Muscle of back (tissue), 13 donors: ENCODE measurements around the gene TMEM272. TPM values are rescaled to one million over a fixed set of nuclear protein-coding genes. Genes with fewer than 3 reads are reported as not detected.
A peak's percentile ranks its signal among the peaks of the same experiment; 100 is the strongest.

ENCODE experiments used
- DNase-seq, 3 donors: peaks; one replicate each; pipeline versions ENCODE4 v3.0.0 to v3.0.0-alpha.2; 2013
- long read RNA-seq, 9 donors: transcript quantifications; one replicate each; lab custom pipeline, GENCODE V29; 2026
- polyA plus RNA-seq, 10 donors: library from polyadenylated mRNA; unstranded; fragments of 120-200 nt; gene quantifications; one replicate each; pipeline ENCODE4 v1.2.1, GENCODE V29; 2013; ENCODE audit not compliant: insufficient read length in 10 of 10

Gene TMEM272, protein sequence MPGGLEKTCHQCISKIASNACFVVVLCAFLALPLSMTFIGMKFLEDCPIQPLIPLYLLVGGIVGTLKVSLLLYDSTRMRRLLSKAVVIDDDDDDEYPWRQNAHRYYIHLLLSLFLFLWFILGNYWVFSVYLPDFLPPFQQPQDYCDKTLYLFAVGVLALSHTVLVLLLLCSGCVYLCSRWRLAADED
- under 1 TPM; 0.11 to 0.96 (median 0.19) TPM for polyA plus RNA-seq
- long read RNA-seq, donor 1, result 0 reads
- long read RNA-seq, donor 2, result 0 reads
- long read RNA-seq, donor 3, result 0 reads
- long read RNA-seq, donor 4, result 0 reads
- long read RNA-seq, donor 5, result 0 reads
- long read RNA-seq, donor 6, result 0 reads
- long read RNA-seq, donor 7, result 0 reads
- long read RNA-seq, donor 8, result 0 reads
- long read RNA-seq, donor 9, result 0 reads

- DNase-seq, result peak in 2 of 3 donors; percentile 20 to 28
Measured at GRCh38 chr13:51844862-51845573, at the start of gene TMEM272. TSS of gene TMEM272 (minus strand) at chr13:51845177. CDS start at chr13:51838530, 6,647 bp downstream.

- no peak for DNase-seq
Measured at GRCh38 chr13:51894239-51894638, 49.3 kb upstream of the TMEM272 start.

- no peak for DNase-seq
Measured at GRCh38 chr13:51892657-51893056, 47.7 kb upstream of the TMEM272 start.

DNA sequence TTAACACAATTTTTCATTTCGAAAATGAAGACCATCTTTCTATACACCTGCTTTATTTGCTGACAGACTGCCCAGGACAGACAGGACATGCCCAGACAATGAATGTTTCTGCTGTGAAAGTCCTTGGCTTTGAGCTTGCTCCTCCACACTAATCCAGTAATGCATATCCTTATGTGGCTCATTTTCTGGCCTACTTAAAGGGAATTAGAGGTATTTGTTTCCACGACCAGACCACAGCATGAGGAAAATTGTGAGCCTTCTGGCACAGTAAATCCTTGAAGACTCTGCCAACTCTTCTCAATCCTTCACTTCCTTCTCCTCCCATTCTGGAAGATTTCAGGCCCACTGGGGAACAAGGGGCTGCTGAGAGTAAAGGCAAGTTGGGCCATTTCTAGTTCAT, 42.5 kb upstream of the TMEM272 start:
- DNase-seq, result peak in 1 of 3 donors; percentile 26

DNA sequence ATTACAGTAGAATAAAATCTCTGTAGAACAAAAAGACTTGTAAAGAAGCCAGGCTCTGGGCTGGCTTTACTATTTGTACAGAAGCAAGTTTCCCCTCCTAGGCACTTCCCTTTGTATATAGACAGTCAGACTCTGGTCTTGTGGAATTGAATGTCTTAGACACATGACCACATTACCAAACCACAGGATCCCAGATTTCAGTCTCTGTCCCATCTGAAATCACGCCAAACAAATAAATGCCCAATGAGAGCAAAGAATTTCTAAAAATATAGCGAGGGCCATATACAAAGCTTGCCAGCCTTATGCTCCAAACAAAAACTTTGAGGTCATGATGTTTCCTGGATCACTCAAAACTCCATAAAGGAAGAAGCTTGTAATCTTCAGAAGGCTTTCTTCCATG, 40.7 kb upstream of the TMEM272 start:
- no peak for DNase-seq

DNA sequence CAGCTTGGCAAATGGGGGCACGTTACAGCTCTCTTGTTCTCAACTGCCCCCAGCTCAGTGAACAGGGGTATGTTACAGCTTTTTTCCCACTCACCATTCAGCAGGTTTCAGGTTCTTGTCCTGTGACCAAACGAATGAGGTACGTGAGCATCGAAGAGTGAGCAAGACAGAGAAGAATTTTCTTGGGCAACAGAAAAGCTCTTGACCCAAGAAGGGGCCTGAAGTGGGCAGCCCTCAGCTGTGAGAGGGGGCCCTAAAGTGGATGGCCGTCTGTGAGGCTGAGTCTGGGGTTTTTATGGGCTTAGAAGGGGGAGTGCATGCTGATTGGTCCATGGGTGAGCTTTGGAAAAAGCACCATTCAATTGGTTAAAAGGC, 38.2 kb upstream of the TMEM272 start:
- no peak for DNase-seq

- DNase-seq, result no peak
Measured at GRCh38 chr13:51882570-51883225, 37.7 kb upstream of the TMEM272 start.

GRCh38 chr13:51881296-51881695, 36.3 kb upstream of the TMEM272 start:
- no peak for DNase-seq

- no peak for DNase-seq
Measured at GRCh38 chr13:51879133-51879532, 34.2 kb upstream of the TMEM272 start.

- peak in 1 of 3 donors; percentile 21 for DNase-seq
Measured at GRCh38 chr13:51874651-51875050, 29.7 kb upstream of the TMEM272 start.

GRCh38 chr13:51873837-51874236, 28.9 kb upstream of the TMEM272 start:
- no peak for DNase-seq

GRCh38 chr13:51873117-51873798, 28.3 kb upstream of the TMEM272 start:
- no peak for DNase-seq

DNA sequence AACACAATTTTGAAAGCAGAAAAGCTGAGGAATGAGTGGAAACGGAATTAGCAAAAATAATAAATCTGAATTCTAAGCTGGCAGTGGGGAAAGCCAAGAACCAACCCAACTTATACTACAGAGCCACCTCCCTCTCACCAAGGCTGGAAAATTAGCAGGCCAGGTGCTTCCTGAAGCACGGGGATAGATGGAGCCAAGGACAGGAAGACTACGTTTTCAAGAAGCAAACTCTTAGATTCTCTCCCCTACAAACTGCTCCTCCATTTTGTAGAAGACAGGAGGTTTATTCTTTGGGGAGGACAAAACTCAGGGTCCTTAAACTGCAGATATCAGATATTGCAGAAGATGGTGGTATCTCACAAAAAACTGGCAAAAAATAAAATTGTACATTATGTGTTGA, 25.6 kb upstream of the TMEM272 start:
- no peak for DNase-seq

GRCh38 chr13:51869916-51870315, 24.9 kb upstream of the TMEM272 start:
- DNase-seq, result no peak

GRCh38 chr13:51867062-51867461, 22.1 kb upstream of the TMEM272 start:
- no peak for DNase-seq

GRCh38 chr13:51865838-51866237, 20.9 kb upstream of the TMEM272 start:
- DNase-seq, result no peak

DNA sequence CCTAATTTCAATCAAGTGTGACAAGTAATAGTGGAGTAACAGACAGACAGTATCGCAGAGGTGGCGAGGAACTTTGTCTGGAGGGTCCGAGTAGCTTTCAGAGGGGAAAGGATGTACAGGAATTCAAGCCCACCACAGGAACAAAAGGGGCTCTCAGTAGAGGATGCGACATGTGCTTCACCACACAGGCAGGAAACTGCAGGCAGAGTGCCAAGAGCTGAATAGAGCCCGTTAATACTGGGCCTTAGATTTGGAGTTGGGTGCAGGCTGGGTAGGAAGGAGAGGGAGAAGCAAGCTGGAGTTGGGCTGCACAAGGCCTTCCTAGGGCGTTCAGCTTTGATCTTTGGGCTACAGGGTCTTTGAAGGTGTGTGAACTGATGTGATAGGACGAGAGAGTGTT, 18.0 kb upstream of the TMEM272 start:
- DNase-seq, result no peak

- no peak for DNase-seq
Measured at GRCh38 chr13:51861723-51862300, 16.8 kb upstream of the TMEM272 start, which contains the start of gene CCDC70. TSS of gene CCDC70 (plus strand) at chr13:51861969. CDS start at chr13:51865412, 3,443 bp downstream.

- no peak for DNase-seq
Measured at GRCh38 chr13:51858433-51859247, 13.7 kb upstream of the TMEM272 start.

GRCh38 chr13:51856998-51857397, 12.0 kb upstream of the TMEM272 start:
- no peak for DNase-seq
